ENCODE results near the gene SCTR. TPM values are rescaled to one million over a fixed set of nuclear protein-coding genes. Genes with fewer than 3 reads are reported as not detected.

Gene SCTR
- total and polyA plus RNA-seq, 2 of the 13 experiments (the other 11 are each of a cell fraction or from before 2014, with no cell fraction given), result not detected

DNA sequence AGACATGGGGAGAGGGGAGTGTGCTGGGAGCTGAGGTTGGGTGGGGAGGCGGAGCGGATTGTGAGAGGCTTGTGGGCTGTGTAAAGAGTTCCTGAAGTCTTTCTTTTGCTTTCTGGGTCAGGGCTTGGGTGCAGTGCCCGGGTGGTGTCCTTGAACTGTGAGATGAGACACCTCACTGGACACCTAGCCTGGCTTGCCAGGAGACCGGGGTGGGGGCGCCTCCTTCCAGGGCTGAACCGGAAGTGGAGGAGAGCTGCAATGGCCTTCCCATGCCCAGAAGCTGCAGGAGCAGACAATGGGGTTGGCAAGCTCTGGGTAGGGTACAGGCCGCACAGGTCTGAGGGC lies 88.4 kb downstream of the SCTR start (continued):
- TF ChIP-seq, protein P1, sequence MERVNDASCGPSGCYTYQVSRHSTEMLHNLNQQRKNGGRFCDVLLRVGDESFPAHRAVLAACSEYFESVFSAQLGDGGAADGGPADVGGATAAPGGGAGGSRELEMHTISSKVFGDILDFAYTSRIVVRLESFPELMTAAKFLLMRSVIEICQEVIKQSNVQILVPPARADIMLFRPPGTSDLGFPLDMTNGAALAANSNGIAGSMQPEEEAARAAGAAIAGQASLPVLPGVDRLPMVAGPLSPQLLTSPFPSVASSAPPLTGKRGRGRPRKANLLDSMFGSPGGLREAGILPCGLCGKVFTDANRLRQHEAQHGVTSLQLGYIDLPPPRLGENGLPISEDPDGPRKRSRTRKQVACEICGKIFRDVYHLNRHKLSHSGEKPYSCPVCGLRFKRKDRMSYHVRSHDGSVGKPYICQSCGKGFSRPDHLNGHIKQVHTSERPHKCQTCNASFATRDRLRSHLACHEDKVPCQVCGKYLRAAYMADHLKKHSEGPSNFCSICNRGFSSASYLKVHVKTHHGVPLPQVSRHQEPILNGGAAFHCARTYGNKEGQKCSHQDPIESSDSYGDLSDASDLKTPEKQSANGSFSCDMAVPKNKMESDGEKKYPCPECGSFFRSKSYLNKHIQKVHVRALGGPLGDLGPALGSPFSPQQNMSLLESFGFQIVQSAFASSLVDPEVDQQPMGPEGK (CRISPR knock-in tag; IDR thresholded peaks at IDR 0.05), result peak; percentile 67; the same call in 1 of the 2 replicates
- no peak for TF ChIP-seq KLF9 (CRISPR knock-in tag; IDR thresholded peaks at IDR 0.05; ENCODE audit: low read depth)
- no peak for TF ChIP-seq ZNF264 (CRISPR knock-in tag; IDR thresholded peaks at IDR 0.05)
- TF ChIP-seq, protein P2, sequence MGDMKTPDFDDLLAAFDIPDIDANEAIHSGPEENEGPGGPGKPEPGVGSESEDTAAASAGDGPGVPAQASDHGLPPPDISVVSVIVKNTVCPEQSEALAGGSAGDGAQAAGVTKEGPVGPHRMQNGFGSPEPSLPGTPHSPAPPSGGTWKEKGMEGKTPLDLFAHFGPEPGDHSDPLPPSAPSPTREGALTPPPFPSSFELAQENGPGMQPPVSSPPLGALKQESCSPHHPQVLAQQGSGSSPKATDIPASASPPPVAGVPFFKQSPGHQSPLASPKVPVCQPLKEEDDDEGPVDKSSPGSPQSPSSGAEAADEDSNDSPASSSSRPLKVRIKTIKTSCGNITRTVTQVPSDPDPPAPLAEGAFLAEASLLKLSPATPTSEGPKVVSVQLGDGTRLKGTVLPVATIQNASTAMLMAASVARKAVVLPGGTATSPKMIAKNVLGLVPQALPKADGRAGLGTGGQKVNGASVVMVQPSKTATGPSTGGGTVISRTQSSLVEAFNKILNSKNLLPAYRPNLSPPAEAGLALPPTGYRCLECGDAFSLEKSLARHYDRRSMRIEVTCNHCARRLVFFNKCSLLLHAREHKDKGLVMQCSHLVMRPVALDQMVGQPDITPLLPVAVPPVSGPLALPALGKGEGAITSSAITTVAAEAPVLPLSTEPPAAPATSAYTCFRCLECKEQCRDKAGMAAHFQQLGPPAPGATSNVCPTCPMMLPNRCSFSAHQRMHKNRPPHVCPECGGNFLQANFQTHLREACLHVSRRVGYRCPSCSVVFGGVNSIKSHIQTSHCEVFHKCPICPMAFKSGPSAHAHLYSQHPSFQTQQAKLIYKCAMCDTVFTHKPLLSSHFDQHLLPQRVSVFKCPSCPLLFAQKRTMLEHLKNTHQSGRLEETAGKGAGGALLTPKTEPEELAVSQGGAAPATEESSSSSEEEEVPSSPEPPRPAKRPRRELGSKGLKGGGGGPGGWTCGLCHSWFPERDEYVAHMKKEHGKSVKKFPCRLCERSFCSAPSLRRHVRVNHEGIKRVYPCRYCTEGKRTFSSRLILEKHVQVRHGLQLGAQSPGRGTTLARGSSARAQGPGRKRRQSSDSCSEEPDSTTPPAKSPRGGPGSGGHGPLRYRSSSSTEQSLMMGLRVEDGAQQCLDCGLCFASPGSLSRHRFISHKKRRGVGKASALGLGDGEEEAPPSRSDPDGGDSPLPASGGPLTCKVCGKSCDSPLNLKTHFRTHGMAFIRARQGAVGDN (CRISPR knock-in tag; IDR thresholded peaks at IDR 0.05), result peak; percentile 88
- TF ChIP-seq NCOA2 (CRISPR knock-in tag; IDR thresholded peaks at IDR 0.05), result 0 out of 2 replicates have a peak, but pooled peaks have one; percentile 20
- no peak for TF ChIP-seq ZNF563 (CRISPR knock-in tag; IDR thresholded peaks at IDR 0.05)
- TF ChIP-seq, protein P3, sequence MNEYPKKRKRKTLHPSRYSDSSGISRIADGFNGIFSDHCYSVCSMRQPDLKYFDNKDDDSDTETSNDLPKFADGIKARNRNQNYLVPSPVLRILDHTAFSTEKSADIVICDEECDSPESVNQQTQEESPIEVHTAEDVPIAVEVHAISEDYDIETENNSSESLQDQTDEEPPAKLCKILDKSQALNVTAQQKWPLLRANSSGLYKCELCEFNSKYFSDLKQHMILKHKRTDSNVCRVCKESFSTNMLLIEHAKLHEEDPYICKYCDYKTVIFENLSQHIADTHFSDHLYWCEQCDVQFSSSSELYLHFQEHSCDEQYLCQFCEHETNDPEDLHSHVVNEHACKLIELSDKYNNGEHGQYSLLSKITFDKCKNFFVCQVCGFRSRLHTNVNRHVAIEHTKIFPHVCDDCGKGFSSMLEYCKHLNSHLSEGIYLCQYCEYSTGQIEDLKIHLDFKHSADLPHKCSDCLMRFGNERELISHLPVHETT (CRISPR knock-in tag; conservative IDR thresholded peaks at IDR 0.05), result no peak
- TF ChIP-seq HOXA3 (CRISPR knock-in tag; IDR thresholded peaks at IDR 0.05), result no peak
- TF ChIP-seq, protein P4, sequence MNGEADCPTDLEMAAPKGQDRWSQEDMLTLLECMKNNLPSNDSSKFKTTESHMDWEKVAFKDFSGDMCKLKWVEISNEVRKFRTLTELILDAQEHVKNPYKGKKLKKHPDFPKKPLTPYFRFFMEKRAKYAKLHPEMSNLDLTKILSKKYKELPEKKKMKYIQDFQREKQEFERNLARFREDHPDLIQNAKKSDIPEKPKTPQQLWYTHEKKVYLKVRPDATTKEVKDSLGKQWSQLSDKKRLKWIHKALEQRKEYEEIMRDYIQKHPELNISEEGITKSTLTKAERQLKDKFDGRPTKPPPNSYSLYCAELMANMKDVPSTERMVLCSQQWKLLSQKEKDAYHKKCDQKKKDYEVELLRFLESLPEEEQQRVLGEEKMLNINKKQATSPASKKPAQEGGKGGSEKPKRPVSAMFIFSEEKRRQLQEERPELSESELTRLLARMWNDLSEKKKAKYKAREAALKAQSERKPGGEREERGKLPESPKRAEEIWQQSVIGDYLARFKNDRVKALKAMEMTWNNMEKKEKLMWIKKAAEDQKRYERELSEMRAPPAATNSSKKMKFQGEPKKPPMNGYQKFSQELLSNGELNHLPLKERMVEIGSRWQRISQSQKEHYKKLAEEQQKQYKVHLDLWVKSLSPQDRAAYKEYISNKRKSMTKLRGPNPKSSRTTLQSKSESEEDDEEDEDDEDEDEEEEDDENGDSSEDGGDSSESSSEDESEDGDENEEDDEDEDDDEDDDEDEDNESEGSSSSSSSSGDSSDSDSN (CRISPR knock-in tag; IDR thresholded peaks at IDR 0.05), result no peak
- no peak for TF ChIP-seq GABPA (IDR thresholded peaks at IDR 0.05; ENCODE audit: low read depth, low read length)
- TF ChIP-seq GABPA (CRISPR knock-in tag; IDR thresholded peaks at IDR 0.05; ENCODE audit: low read depth), result peak; percentile 82
- no peak for TF ChIP-seq TEAD2 (CRISPR knock-in tag; IDR thresholded peaks at IDR 0.05)
- TF ChIP-seq ZNF292 (CRISPR knock-in tag; IDR thresholded peaks at IDR 0.05; ENCODE audit: borderline replicate concordance, low read depth), result no peak; the same call in 1 of the 2 replicates
- peak; percentile 40; the same call in 1 of the 2 replicates for TF ChIP-seq SOX5 (CRISPR knock-in tag; IDR thresholded peaks at IDR 0.05; ENCODE audit: borderline replicate concordance)
- no peak for TF ChIP-seq ZNF34 (CRISPR knock-in tag; IDR thresholded peaks at IDR 0.05; ENCODE audit: borderline replicate concordance)
- peak; percentile 30; the same call in 1 of the 2 replicates for TF ChIP-seq KDM2A (CRISPR knock-in tag; IDR thresholded peaks at IDR 0.05; ENCODE audit: borderline replicate concordance, low read depth)
